HepG2 (cell line): ENCODE measurements around the gene TRPV5. TPM values are rescaled to one million over a fixed set of nuclear protein-coding genes. Genes with fewer than 3 reads are reported as not detected.

Experiments used
- ATAC-seq: fragments of 200-7000 bp; cut with Tn5 transposase; 3 replicates; pipeline ENCODE4 v1.9.1; 2020; ENCODE audit warnings: mild to moderate bottlenecking, moderate library complexity
- BruUV-seq: library from RNA; stranded (reverse); fragments of 400-500 nt; replicated peaks from 2 replicates; lab custom pipeline; 2021; lab: Mats Ljungman, UMichigan
- CTCF ChIA-PET: fragments of 300-600 bp; formaldehyde crosslinking; extraction: SDS; loops from one replicate; lab custom pipeline; 2021; ENCODE audit warnings: low total read pairs, inconsistent platforms, low intra/inter-chr PET ratio; lab: Yijun Ruan, JAX
- POLR2A ChIA-PET: fragments of 350-600 bp; sonication (Branson Sonifier 250); formaldehyde crosslinking; loops from one replicate; lab custom pipeline; 2020; ENCODE audit warnings: antibody characterized with exemption, inconsistent platforms; lab: Yijun Ruan, JAX
- DNase-seq: peaks from one replicate; pipeline ENCODE4 v3.0.0-alpha.2; 2015; ENCODE audit warnings: low spot score
- FAIRE-seq: peaks from 3 replicates; lab custom pipeline; 2011; peaks lifted over from hg19 to GRCh38; lab: Jason Lieb, UNC
- H2AFZ ChIP-seq: one replicate; pipeline ENCODE4 v1.6.1; 2011; ENCODE audit warnings: low read length, inconsistent platforms
- H3K27ac ChIP-seq: fragments of 300-600 bp; 3 replicates; pipeline ENCODE4 v1.8.0; 2011; ENCODE audit warnings: mixed run types, mild to moderate bottlenecking, mixed read lengths, low read length, inconsistent platforms; ENCODE audit not compliant: insufficient read depth; ENCODE audit errors: extremely low read length
- H3K27me3 ChIP-seq, 2 experiments: fragments of 200-600 bp in 1 of 2; 2 replicates in 1 of 2; 3 replicates in 1 of 2; pipeline versions ENCODE4 v1.6.0 to v1.8.0; 2011; ENCODE audit warnings: low read length in 2 of 2, mild to moderate bottlenecking in 2 of 2, moderate library complexity in 2 of 2, inconsistent platforms in 1 of 2; ENCODE audit not compliant: insufficient read depth in 2 of 2, control insufficient read depth in 1 of 2
- H3K36me3 ChIP-seq, 2 experiments: fragments of 200-600 bp in 1 of 2; replicated peaks in 1 of 2; 2 replicates in 1 of 2; 3 replicates in 1 of 2; pipeline versions ENCODE4 v1.5.1 to v1.8.0; 2011; ENCODE audit warnings: low read length in 2 of 2, inconsistent platforms in 1 of 2; ENCODE audit not compliant: insufficient read depth in 2 of 2, control insufficient read depth in 1 of 2
- H3K4me1 ChIP-seq: 2 replicates; pipeline ENCODE4 v1.5.1; 2012; ENCODE audit warnings: low read length, inconsistent platforms; ENCODE audit not compliant: insufficient read depth
- H3K4me2 ChIP-seq: 2 replicates; pipeline ENCODE4 v1.6.0; 2011; ENCODE audit warnings: low read depth, low read length, inconsistent platforms
- H3K4me3 ChIP-seq, 3 experiments: fragments of 200-600 bp in 1 of 3; sonication (generic), shearing (Covaris generic) in 1 of 3; replicated peaks in 1 of 3; 2 replicates each; pipeline ENCODE4 v1.5.1; 2011 to 2016; ENCODE audit warnings: low read length in 3 of 3, inconsistent platforms in 2 of 3, low read depth in 2 of 3, mild to moderate bottlenecking in 2 of 3, control low read depth in 1 of 3, mixed read lengths in 1 of 3; ENCODE audit not compliant: insufficient read depth in 1 of 3
- H3K79me2 ChIP-seq: one replicate; pipeline ENCODE4 v1.6.1; 2011; ENCODE audit warnings: low read length, inconsistent platforms; ENCODE audit not compliant: insufficient read depth
- H3K9ac ChIP-seq: 2 replicates; pipeline ENCODE4 v1.6.0; 2011; ENCODE audit warnings: mild to moderate bottlenecking, low read depth, low read length, inconsistent platforms; ENCODE audit not compliant: insufficient read depth
- H3K9me3 ChIP-seq: 2 replicates; pipeline ENCODE4 v1.5.1; 2012; ENCODE audit warnings: mild to moderate bottlenecking, low read length
- H4K20me1 ChIP-seq: 2 replicates; pipeline ENCODE4 v1.6.0; 2011; ENCODE audit warnings: inconsistent platforms, mild to moderate bottlenecking, low read length, moderate library complexity; ENCODE audit not compliant: insufficient read depth
- CENPT ChIP-seq: sonication (generic); formaldehyde crosslinking; IDR thresholded peaks from 2 replicates; pipeline ENCODE4 v1.8.0; 2022; ENCODE audit warnings: low read depth, mild to moderate bottlenecking, moderate library complexity, missing genetic modification reagents
- CREBL2 ChIP-seq: sonication (generic); formaldehyde crosslinking; IDR thresholded peaks from 2 replicates; pipeline ENCODE4 v1.8.1; 2023; ENCODE audit warnings: missing genetic modification reagents, mild to moderate bottlenecking, borderline replicate concordance
- EEA1 ChIP-seq: sonication (generic); formaldehyde crosslinking; IDR thresholded peaks from 2 replicates; pipeline ENCODE4 v1.5.1; 2020; ENCODE audit warnings: mild to moderate bottlenecking, missing genetic modification reagents, borderline replicate concordance
- EZH2 ChIP-seq: conservative IDR thresholded peaks from 2 replicates; pipeline ENCODE4 v1.6.1; 2012; ENCODE audit warnings: mild to moderate bottlenecking, low read depth, low read length, moderate library complexity
- KDM6A ChIP-seq: IDR thresholded peaks from 2 replicates; pipeline ENCODE4 v1.6.1; 2016; ENCODE audit warnings: low read depth
- MAF1 ChIP-seq: sonication (generic); formaldehyde crosslinking; IDR thresholded peaks from 2 replicates; pipeline ENCODE4 v1.5.0; 2020; ENCODE audit warnings: missing genetic modification reagents, borderline replicate concordance
- MIER3 ChIP-seq: IDR thresholded peaks from 2 replicates; pipeline ENCODE4 v1.6.1; 2016; ENCODE audit warnings: missing compliant biosample characterization, borderline replicate concordance
- NCOA1 ChIP-seq: sonication (generic); formaldehyde crosslinking; IDR thresholded peaks from 2 replicates; pipeline ENCODE4 v1.9.0; 2021; ENCODE audit warnings: missing genetic modification reagents
- NFRKB ChIP-seq: fragments of 450-650 bp; IDR thresholded peaks from 2 replicates; pipeline ENCODE4 v1.6.1; 2017
- RBM39 ChIP-seq: fragments of 200-400 bp; formaldehyde crosslinking; IDR thresholded peaks from one replicate; pipeline ENCODE4 v1.6.1; 2018; ENCODE audit warnings: antibody characterized with exemption, mild to moderate bottlenecking, low read depth, low read length; ENCODE audit not compliant: poor library complexity, severe bottlenecking
- SOX13 ChIP-seq, 3 experiments: fragments of 450-650 bp in 1 of 3; sonication (generic) in 1 of 3; formaldehyde crosslinking in 1 of 3; IDR thresholded peaks in 2 of 3; conservative IDR thresholded peaks in 1 of 3; 2 replicates each; pipeline versions ENCODE4 v1.5.0 to v1.6.1; 2016 to 2020; ENCODE audit warnings: antibody characterized with exemption in 1 of 3, mild to moderate bottlenecking in 1 of 3, missing compliant biosample characterization in 1 of 3, missing genetic modification reagents in 1 of 3, moderate library complexity in 1 of 3
- SRY ChIP-seq: sonication (generic); formaldehyde crosslinking; IDR thresholded peaks from 2 replicates; pipeline ENCODE4 v1.8.0; 2022; ENCODE audit warnings: mild to moderate bottlenecking, missing genetic modification reagents
- TBX2 ChIP-seq: sonication (generic); formaldehyde crosslinking; IDR thresholded peaks from 2 replicates; pipeline ENCODE4 v1.5.0; 2020; ENCODE audit warnings: missing genetic modification reagents, mild to moderate bottlenecking, borderline replicate concordance
- ZMAT3 ChIP-seq: sonication (generic); formaldehyde crosslinking; conservative IDR thresholded peaks from 2 replicates; pipeline ENCODE4 v1.7.0; 2021; ENCODE audit warnings: missing genetic modification reagents
- ZNF17 ChIP-seq: sonication (generic); formaldehyde crosslinking; IDR thresholded peaks from 2 replicates; pipeline ENCODE4 v1.5.0; 2020; ENCODE audit warnings: mild to moderate bottlenecking, missing genetic modification reagents
- ZNF281 ChIP-seq: sonication (generic); formaldehyde crosslinking; IDR thresholded peaks from 2 replicates; pipeline ENCODE4 v1.4.0; 2020; ENCODE audit warnings: missing genetic modification reagents, borderline replicate concordance
- ZNF572 ChIP-seq: sonication (generic); formaldehyde crosslinking; IDR thresholded peaks from 2 replicates; pipeline ENCODE4 v1.5.1; 2020; ENCODE audit warnings: mild to moderate bottlenecking, missing genetic modification reagents
- WGBS: methylation state at CpG from one replicate; pipeline ENCODE4 v1.1.6; 2017; ENCODE audit warnings: low lambda C conversion rate; 5-methylcytosine and 5-hydroxymethylcytosine counted together
- in situ Hi-C: cut with HindIII; loops from 2 replicates; pipeline ENCODE4 v1.10.0; 2017; ENCODE audit warnings: low pct_unique_long_range_greater_than_20kb; ENCODE audit not compliant: extremely low pct_ligation_motif_present
- intact Hi-C: fragments of 100-400 bp; cut with micrococcal nuclease; formaldehyde crosslinking; loops from one replicate; pipeline ENCODE4 v1.10.0; 2022; ENCODE audit not compliant: unreplicated experiment
- polyA plus RNA-seq, 8 experiments: library from polyadenylated mRNA; depleted of rRNA in 3 of 8; stranded (reverse) in 7 of 8; unstranded in 1 of 8; fragments of >200 nt; fragmentation: Illumina TruSeq in 4 of 8; extraction: Trizol in 4 of 8; gene quantifications; 2 replicates each; pipeline versions ENCODE4 v1.2.1 to v1.2.3, GENCODE V29; 2011 to 2016; ENCODE audit warnings: low read depth in 4 of 8, missing spikeins in 1 of 8, mixed read lengths in 1 of 8; ENCODE audit not compliant: insufficient read depth in 1 of 8
- total RNA-seq, 5 experiments: library from RNA; depleted of rRNA; stranded (reverse); fragments of >200 nt; fragmentation: Illumina TruSeq; extraction: Trizol; gene quantifications; 2 replicates each; pipeline ENCODE4 v1.2.3, GENCODE V29; 2016; ENCODE audit warnings: low read depth in 1 of 5
- TF ChIP-seq, protein P1 (sequence below): sonication (generic); formaldehyde crosslinking; IDR thresholded peaks from 2 replicates; pipeline ENCODE4 v1.8.0; 2022; ENCODE audit warnings: missing genetic modification reagents, mild to moderate bottlenecking, borderline replicate concordance
- TF ChIP-seq, protein P2 (sequence below): IDR thresholded peaks from 2 replicates; pipeline ENCODE4 v1.6.1; 2018; ENCODE audit warnings: missing genetic modification reagents, mild to moderate bottlenecking, missing compliant biosample characterization

TRPV5 gene
- total and polyA plus RNA-seq, 2 of the 13 experiments (the other 11 are each of a cell fraction or from before 2014, with no cell fraction given) = not detected

- BruUV-seq = no TSS peak
- in situ Hi-C loops = no loop called here
- no peaks in the 10 kb centered on the region for H3K4me1 ChIP-seq
- no peak for FAIRE-seq
- POLR2A ChIA-PET = no interaction called here
- H3K9me3 ChIP-seq = no peaks in the 10 kb centered on the region
- no peaks in the 10 kb centered on the region for H3K27me3 ChIP-seq
- no peaks in the 10 kb centered on the region for H3K36me3 ChIP-seq
- no peaks in the 10 kb centered on the region for H3K79me2 ChIP-seq
- TF ChIP-seq EEA1 (CRISPR knock-in tag) = no peak
- TF ChIP-seq SOX13 (IDR thresholded peaks at IDR 0.05) = no peak
- no peak for TF ChIP-seq SOX13 (CRISPR knock-in tag; conservative IDR thresholded peaks at IDR 0.05 in 1 of 2, IDR thresholded peaks at IDR 0.05 in 1 of 2)
- TF ChIP-seq ZNF572 = no peak
- no peak for TF ChIP-seq NCOA1 (CRISPR knock-in tag)
- no peak for TF ChIP-seq EZH2
- TF ChIP-seq, protein P1, sequence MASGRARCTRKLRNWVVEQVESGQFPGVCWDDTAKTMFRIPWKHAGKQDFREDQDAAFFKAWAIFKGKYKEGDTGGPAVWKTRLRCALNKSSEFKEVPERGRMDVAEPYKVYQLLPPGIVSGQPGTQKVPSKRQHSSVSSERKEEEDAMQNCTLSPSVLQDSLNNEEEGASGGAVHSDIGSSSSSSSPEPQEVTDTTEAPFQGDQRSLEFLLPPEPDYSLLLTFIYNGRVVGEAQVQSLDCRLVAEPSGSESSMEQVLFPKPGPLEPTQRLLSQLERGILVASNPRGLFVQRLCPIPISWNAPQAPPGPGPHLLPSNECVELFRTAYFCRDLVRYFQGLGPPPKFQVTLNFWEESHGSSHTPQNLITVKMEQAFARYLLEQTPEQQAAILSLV (CRISPR knock-in tag) = no peak
- TF ChIP-seq ZNF17 (CRISPR knock-in tag) = no peak
- no peak for TF ChIP-seq KDM6A (CRISPR knock-in tag)
- TF ChIP-seq RBM39 = no peak
- TF ChIP-seq, protein P2, sequence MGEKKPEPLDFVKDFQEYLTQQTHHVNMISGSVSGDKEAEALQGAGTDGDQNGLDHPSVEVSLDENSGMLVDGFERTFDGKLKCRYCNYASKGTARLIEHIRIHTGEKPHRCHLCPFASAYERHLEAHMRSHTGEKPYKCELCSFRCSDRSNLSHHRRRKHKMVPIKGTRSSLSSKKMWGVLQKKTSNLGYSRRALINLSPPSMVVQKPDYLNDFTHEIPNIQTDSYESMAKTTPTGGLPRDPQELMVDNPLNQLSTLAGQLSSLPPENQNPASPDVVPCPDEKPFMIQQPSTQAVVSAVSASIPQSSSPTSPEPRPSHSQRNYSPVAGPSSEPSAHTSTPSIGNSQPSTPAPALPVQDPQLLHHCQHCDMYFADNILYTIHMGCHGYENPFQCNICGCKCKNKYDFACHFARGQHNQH = no peak
- TF ChIP-seq ZMAT3 (CRISPR knock-in tag) = no peak
- no peak for TF ChIP-seq MIER3 (CRISPR knock-in tag)
- no peak for TF ChIP-seq ZNF281 (CRISPR knock-in tag)
- TF ChIP-seq TBX2 (CRISPR knock-in tag) = no peak
- no peak for TF ChIP-seq NFRKB
- no peak for TF ChIP-seq SRY (CRISPR knock-in tag)
- TF ChIP-seq MAF1 (CRISPR knock-in tag) = no peak
- TF ChIP-seq CREBL2 (CRISPR knock-in tag) = no peak
- TF ChIP-seq CENPT (CRISPR knock-in tag) = no peak
- TF ChIP-seq, all 625 proteins: peak for 0
- Histone ChIP-seq H3K4me3 (no peak overlapping the region), H3K4me2 (no peak overlapping the region), H3K9ac (no peak overlapping the region), H3K27ac (no peak overlapping the region), H4K20me1 (no peaks in the 10 kb centered on the region), H2AFZ (no peak overlapping the region)
- intact Hi-C loops = no loop called here
- 25% methylated on average over 11 of the region's 12 CpGs for WGBS
- ATAC-seq = no peak; the same call in 2 of the 3 replicates
- CTCF ChIA-PET = no interaction called here
- no peak for DNase-seq
These were observed 8.1 kb downstream of the TRPV5 start for GRCh38 chr7:142925413-142925812.
